DOHH2 (cell line): ENCODE data around the gene OR3A3.

ENCODE experiments used
- H3F3A ChIP-seq: fragments of 200-600 bp; sonication (generic), shearing (Covaris generic); 2 replicates; pipeline ENCODE4 v1.6.0; 2016; ENCODE audit warnings: antibody characterized with exemption, mild to moderate bottlenecking; ENCODE audit not compliant: control insufficient read depth, insufficient read depth
- H3K27ac ChIP-seq: fragments of 200-600 bp; sonication (generic); 2 replicates; pipeline ENCODE4 v1.5.1; 2014; ENCODE audit warnings: low read depth, mild to moderate bottlenecking, low read length, moderate library complexity
- H3K27me3 ChIP-seq: fragments of 200-600 bp; sonication (generic); 2 replicates; pipeline ENCODE4 v1.6.1; 2014; ENCODE audit warnings: mild to moderate bottlenecking, low read length, mixed read lengths; ENCODE audit not compliant: control insufficient read depth
- H3K36me3 ChIP-seq: fragments of 200-600 bp; sonication (generic); 2 replicates; pipeline ENCODE4 v1.6.1; 2014; ENCODE audit warnings: mild to moderate bottlenecking, low read length, moderate library complexity, mixed read lengths; ENCODE audit not compliant: control insufficient read depth
- H3K4me1 ChIP-seq: fragments of 200-600 bp; sonication (generic); 2 replicates; pipeline ENCODE4 v1.6.1; 2014; ENCODE audit warnings: mild to moderate bottlenecking, low read length, mixed read lengths; ENCODE audit not compliant: control insufficient read depth
- H3K4me2 ChIP-seq: fragments of 200-600 bp; sonication (generic); 2 replicates; pipeline ENCODE4 v1.6.0; 2014; ENCODE audit warnings: mild to moderate bottlenecking, low read length, moderate library complexity
- H3K4me3 ChIP-seq: fragments of 200-600 bp; sonication (generic); 2 replicates; pipeline ENCODE4 v1.5.1; 2014; ENCODE audit warnings: mild to moderate bottlenecking, low read length, mixed read lengths
- H3K79me2 ChIP-seq: fragments of 200-600 bp; sonication (generic); 2 replicates; pipeline ENCODE4 v1.6.1; 2014; ENCODE audit warnings: mild to moderate bottlenecking, low read length, mixed read lengths; ENCODE audit not compliant: control insufficient read depth
- H3K9me2 ChIP-seq: fragments of 200-600 bp; sonication (generic); replicated peaks from 2 replicates; pipeline ENCODE4 v1.6.1; 2014; ENCODE audit warnings: mild to moderate bottlenecking, low read length, mixed read lengths; ENCODE audit not compliant: control insufficient read depth
- H3K9me3 ChIP-seq: fragments of 200-600 bp; sonication (generic); 2 replicates; pipeline ENCODE4 v1.6.1; 2014; ENCODE audit warnings: antibody characterized with exemption, low read length, mixed read lengths; ENCODE audit not compliant: control insufficient read depth, insufficient read depth
- H4K20me1 ChIP-seq: fragments of 200-600 bp; sonication (generic); 2 replicates; pipeline ENCODE4 v1.6.0; 2014; ENCODE audit warnings: low read depth, mild to moderate bottlenecking, antibody characterized with exemption, low read length, moderate library complexity; ENCODE audit not compliant: control insufficient read depth, insufficient read depth
- CTCF ChIP-seq: fragments of 200-600 bp; sonication (generic); IDR thresholded peaks from one replicate; pipeline ENCODE4 v1.5.1; 2014; ENCODE audit warnings: antibody characterized with exemption, mild to moderate bottlenecking, low read depth, low read length; ENCODE audit not compliant: poor library complexity, severe bottlenecking
- EZH2phosphoT487 ChIP-seq: fragments of 200-600 bp; sonication (generic); IDR thresholded peaks from 2 replicates; pipeline ENCODE4 v1.6.1; 2017; ENCODE audit warnings: borderline replicate concordance, mild to moderate bottlenecking, antibody characterized with exemption, low read length, moderate library complexity, mixed read lengths

OR3A3 gene

GRCh38 chr17:3472137-3472536 is 61.0 kb downstream of the OR3A3 start:
- Histone ChIP-seq H3K79me2 (no peaks in the 10 kb centered on the region), H4K20me1 (no peaks in the 10 kb centered on the region), H3K4me1 (no peaks in the 10 kb centered on the region), H3K36me3 (no peaks in the 10 kb centered on the region), H3K4me2 (no peak overlapping the region), H3K9me3 (no peaks in the 10 kb centered on the region), H3K9me2 (no peaks in the 10 kb centered on the region), H3F3A (no peaks in the 10 kb centered on the region), H3K27ac (no peak overlapping the region), H3K27me3 (peaks cover 14% of the 10 kb centered on the region), H3K4me3 (no peak overlapping the region)
- no peak for TF ChIP-seq CTCF
- no peak for TF ChIP-seq EZH2phosphoT487
